ENCODE measurements around the gene YWHAH. TPM values are rescaled to one million over a fixed set of nuclear protein-coding genes. Genes with fewer than 3 reads are reported as not detected.

Gene YWHAH
- total RNA-seq, 1 donor from 2014 or later, result 160 TPM

DNA sequence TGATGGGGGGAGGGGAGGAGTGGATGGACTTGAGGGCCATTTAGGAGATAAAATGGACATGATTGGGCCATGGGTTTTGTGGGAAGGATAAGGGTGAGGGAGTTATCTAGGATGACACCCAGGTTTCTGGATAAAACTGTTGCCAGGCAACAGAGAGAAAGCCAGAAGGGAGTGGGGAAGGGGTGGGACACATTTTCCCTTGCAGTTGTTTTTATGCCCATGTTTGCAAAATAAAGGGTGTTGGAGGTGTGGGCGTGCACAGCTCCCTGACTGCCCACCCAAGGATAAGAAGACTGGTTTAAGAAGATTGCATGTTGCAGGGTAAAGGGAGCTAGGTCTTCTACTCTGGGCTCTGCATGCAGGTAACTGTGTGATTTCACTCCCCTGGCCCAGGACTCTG is 18.3 kb upstream of the YWHAH start:
- no peaks in the 10 kb centered on the region for H3K9me3 Mint-ChIP-seq (ENCODE audit: unreplicated experiment)
- H3K27me3 Mint-ChIP-seq (ENCODE audit: low read depth, unreplicated experiment), result peaks cover 9% of the 10 kb centered on the region
- Histone ChIP-seq H3K4me2 (ENCODE audit: low read length) (no peak overlapping the region), H3K4me3 (ENCODE audit: insufficient read depth, low read depth, low read length) (no peak overlapping the region), H3K4me1 (ENCODE audit: insufficient read depth, low read length) (no peaks in the 10 kb centered on the region), H4K20me1 (ENCODE audit: insufficient read depth, low read length) (no peaks in the 10 kb centered on the region), H3K27ac (ENCODE audit: low read depth, low read length) (no peak overlapping the region), H2AFZ (ENCODE audit: low read depth, low read length) (no peak overlapping the region), H3K9me3 (ENCODE audit: insufficient read depth, low read depth, low read length) (no peaks in the 10 kb centered on the region), H3K9ac (ENCODE audit: low read length) (no peak overlapping the region), H3K36me3 (ENCODE audit: insufficient read depth, low read length) (no peaks in the 10 kb centered on the region), H3K79me2 (ENCODE audit: insufficient read depth, low read length) (no peaks in the 10 kb centered on the region), H3K27me3 (ENCODE audit: insufficient read depth, low read length) (peaks cover 5% of the 10 kb centered on the region)
- FAIRE-seq (no peak), DNase-seq (ENCODE audit: low read depth) (no peak)
- TF ChIP-seq, protein P1, sequence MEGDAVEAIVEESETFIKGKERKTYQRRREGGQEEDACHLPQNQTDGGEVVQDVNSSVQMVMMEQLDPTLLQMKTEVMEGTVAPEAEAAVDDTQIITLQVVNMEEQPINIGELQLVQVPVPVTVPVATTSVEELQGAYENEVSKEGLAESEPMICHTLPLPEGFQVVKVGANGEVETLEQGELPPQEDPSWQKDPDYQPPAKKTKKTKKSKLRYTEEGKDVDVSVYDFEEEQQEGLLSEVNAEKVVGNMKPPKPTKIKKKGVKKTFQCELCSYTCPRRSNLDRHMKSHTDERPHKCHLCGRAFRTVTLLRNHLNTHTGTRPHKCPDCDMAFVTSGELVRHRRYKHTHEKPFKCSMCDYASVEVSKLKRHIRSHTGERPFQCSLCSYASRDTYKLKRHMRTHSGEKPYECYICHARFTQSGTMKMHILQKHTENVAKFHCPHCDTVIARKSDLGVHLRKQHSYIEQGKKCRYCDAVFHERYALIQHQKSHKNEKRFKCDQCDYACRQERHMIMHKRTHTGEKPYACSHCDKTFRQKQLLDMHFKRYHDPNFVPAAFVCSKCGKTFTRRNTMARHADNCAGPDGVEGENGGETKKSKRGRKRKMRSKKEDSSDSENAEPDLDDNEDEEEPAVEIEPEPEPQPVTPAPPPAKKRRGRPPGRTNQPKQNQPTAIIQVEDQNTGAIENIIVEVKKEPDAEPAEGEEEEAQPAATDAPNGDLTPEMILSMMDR (IDR thresholded peaks at IDR 0.05; ENCODE audit: insufficient read depth, low read depth, low read length), result no peak
- TF ChIP-seq EZH2 (IDR thresholded peaks at IDR 0.05; ENCODE audit: insufficient read depth, low read length), result no peak
- H3K36me3 Mint-ChIP-seq (ENCODE audit: low read depth, unreplicated experiment), result peaks cover 2% of the 10 kb centered on the region
- no peak overlapping the region for H3K4me3 Mint-ChIP-seq (ENCODE audit: unreplicated experiment)
- peaks cover 14% of the 10 kb centered on the region for H3K4me1 Mint-ChIP-seq (ENCODE audit: low read depth, unreplicated experiment)
- H3K27ac Mint-ChIP-seq (ENCODE audit: unreplicated experiment), result no peak overlapping the region

DNA sequence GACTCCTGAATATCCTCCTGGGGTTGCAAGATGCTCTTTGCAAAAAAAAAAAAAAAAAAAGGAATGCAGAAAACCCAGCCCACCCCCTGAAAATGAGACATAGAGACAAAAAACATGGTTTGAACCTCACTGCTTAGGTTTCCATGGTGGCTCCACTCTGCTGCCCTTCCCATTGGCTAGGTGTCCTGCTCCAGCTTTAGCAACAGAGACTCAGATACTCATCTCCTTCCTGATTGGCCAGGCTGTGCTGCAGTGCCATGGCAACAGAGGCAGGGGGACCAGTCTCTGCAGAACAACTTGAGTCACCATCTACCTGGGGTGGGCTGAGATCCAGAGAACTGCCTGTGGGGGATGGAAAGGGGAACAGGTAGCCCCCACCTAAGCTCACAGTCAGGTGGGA is 17.4 kb upstream of the YWHAH start:
- Histone ChIP-seq H3K27ac (ENCODE audit: low read depth, low read length) (no peak overlapping the region), H2AFZ (ENCODE audit: low read depth, low read length) (no peak overlapping the region), H3K9ac (ENCODE audit: low read length) (no peak overlapping the region), H3K79me2 (ENCODE audit: insufficient read depth, low read length) (no peaks in the 10 kb centered on the region), H4K20me1 (ENCODE audit: insufficient read depth, low read length) (no peaks in the 10 kb centered on the region), H3K9me3 (ENCODE audit: insufficient read depth, low read depth, low read length) (no peaks in the 10 kb centered on the region), H3K4me3 (ENCODE audit: insufficient read depth, low read depth, low read length) (no peak overlapping the region), H3K27me3 (ENCODE audit: insufficient read depth, low read length) (peaks cover 5% of the 10 kb centered on the region), H3K4me1 (ENCODE audit: insufficient read depth, low read length) (no peaks in the 10 kb centered on the region), H3K4me2 (ENCODE audit: low read length) (no peak overlapping the region), H3K36me3 (ENCODE audit: insufficient read depth, low read length) (no peaks in the 10 kb centered on the region)
- FAIRE-seq, result no peak
- TF ChIP-seq EZH2 (IDR thresholded peaks at IDR 0.05; ENCODE audit: insufficient read depth, low read length), result no peak
- TF ChIP-seq, protein P1 (IDR thresholded peaks at IDR 0.05; ENCODE audit: insufficient read depth, low read depth, low read length), result no peak
- Mint-ChIP-seq H3K4me3 (ENCODE audit: unreplicated experiment) (no peak overlapping the region), H3K27me3 (ENCODE audit: low read depth, unreplicated experiment) (peaks cover 9% of the 10 kb centered on the region), H3K36me3 (ENCODE audit: low read depth, unreplicated experiment) (peaks cover 2% of the 10 kb centered on the region), H3K27ac (ENCODE audit: unreplicated experiment) (no peak overlapping the region), H3K9me3 (ENCODE audit: unreplicated experiment) (peaks cover 3% of the 10 kb centered on the region), H3K4me1 (ENCODE audit: low read depth, unreplicated experiment) (peaks cover 14% of the 10 kb centered on the region)
- no peak for DNase-seq (ENCODE audit: low read depth)

GRCh38 chr22:31927562-31927961 is 16.8 kb upstream of the YWHAH start:
- Histone ChIP-seq H3K9me3 (ENCODE audit: insufficient read depth, low read depth, low read length) (no peaks in the 10 kb centered on the region), H3K4me3 (ENCODE audit: insufficient read depth, low read depth, low read length) (no peak overlapping the region), H2AFZ (ENCODE audit: low read depth, low read length) (no peak overlapping the region), H3K9ac (ENCODE audit: low read length) (no peak overlapping the region), H4K20me1 (ENCODE audit: insufficient read depth, low read length) (no peaks in the 10 kb centered on the region), H3K4me1 (ENCODE audit: insufficient read depth, low read length) (no peaks in the 10 kb centered on the region), H3K36me3 (ENCODE audit: insufficient read depth, low read length) (no peaks in the 10 kb centered on the region), H3K4me2 (ENCODE audit: low read length) (no peak overlapping the region), H3K79me2 (ENCODE audit: insufficient read depth, low read length) (no peaks in the 10 kb centered on the region), H3K27me3 (ENCODE audit: insufficient read depth, low read length) (peaks cover 5% of the 10 kb centered on the region), H3K27ac (ENCODE audit: low read depth, low read length) (no peak overlapping the region)
- Mint-ChIP-seq H3K27me3 (ENCODE audit: low read depth, unreplicated experiment) (peaks cover 9% of the 10 kb centered on the region), H3K36me3 (ENCODE audit: low read depth, unreplicated experiment) (peaks cover 2% of the 10 kb centered on the region), H3K4me1 (ENCODE audit: low read depth, unreplicated experiment) (peaks cover 14% of the 10 kb centered on the region), H3K27ac (ENCODE audit: unreplicated experiment) (no peak overlapping the region), H3K9me3 (ENCODE audit: unreplicated experiment) (peaks cover 3% of the 10 kb centered on the region), H3K4me3 (ENCODE audit: unreplicated experiment) (no peak overlapping the region)
- TF ChIP-seq, protein P1 (IDR thresholded peaks at IDR 0.05; ENCODE audit: insufficient read depth, low read depth, low read length), result no peak
- TF ChIP-seq EZH2 (IDR thresholded peaks at IDR 0.05; ENCODE audit: insufficient read depth, low read length), result no peak
- FAIRE-seq, result no peak
- DNase-seq (ENCODE audit: low read depth), result no peak

Measured in astrocyte (in vitro differentiated cells and primary cell).